ENCODE measurements around the gene DNAJB14.

DNAJB14 gene

DNA sequence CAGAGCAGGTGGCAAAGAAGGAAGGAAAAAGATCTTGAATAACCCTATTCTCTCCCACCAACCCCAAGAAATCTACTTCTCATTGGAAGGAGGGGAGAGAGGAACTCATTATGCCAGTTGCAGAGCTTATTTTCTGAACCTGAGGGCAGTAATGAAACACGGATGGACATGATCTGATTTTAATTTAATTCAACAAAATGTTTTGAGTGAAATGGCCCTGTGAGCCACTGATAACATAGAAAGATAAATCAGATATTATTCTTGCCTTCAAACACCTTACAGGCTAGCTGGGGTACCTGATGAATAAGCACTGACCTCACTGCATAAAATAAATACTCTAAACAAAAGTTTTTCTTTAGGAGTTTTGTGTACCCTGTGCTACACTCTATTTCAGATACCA lies 99.5 kb downstream of the DNAJB14 start:
- H3K4me3 ChIP-seq (ENCODE audit: low read length) = no peak overlapping the region
- TF ChIP-seq, protein P1, sequence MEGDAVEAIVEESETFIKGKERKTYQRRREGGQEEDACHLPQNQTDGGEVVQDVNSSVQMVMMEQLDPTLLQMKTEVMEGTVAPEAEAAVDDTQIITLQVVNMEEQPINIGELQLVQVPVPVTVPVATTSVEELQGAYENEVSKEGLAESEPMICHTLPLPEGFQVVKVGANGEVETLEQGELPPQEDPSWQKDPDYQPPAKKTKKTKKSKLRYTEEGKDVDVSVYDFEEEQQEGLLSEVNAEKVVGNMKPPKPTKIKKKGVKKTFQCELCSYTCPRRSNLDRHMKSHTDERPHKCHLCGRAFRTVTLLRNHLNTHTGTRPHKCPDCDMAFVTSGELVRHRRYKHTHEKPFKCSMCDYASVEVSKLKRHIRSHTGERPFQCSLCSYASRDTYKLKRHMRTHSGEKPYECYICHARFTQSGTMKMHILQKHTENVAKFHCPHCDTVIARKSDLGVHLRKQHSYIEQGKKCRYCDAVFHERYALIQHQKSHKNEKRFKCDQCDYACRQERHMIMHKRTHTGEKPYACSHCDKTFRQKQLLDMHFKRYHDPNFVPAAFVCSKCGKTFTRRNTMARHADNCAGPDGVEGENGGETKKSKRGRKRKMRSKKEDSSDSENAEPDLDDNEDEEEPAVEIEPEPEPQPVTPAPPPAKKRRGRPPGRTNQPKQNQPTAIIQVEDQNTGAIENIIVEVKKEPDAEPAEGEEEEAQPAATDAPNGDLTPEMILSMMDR (conservative IDR thresholded peaks at IDR 0.05; ENCODE audit: low read depth, low read length) = no peak
- DNase-seq (ENCODE audit: low read depth) = no peak

Measured in retinal pigment epithelial cell (primary cell).